H9 (cell line): ENCODE measurements around the gene NXPH1. TPM values are rescaled to one million over a fixed set of nuclear protein-coding genes. Genes with fewer than 3 reads are reported as not detected.

ENCODE experiments used
- DNase-seq: peaks from one replicate; pipeline ENCODE4 v3.0.0-alpha.2; 2017
- H2AFZ ChIP-seq: one replicate; pipeline ENCODE4 v1.6.1; 2013; ENCODE audit warnings: mild to moderate bottlenecking, low read length, control low read depth, moderate library complexity
- H2AK5ac ChIP-seq: 2 replicates; pipeline ENCODE4 v1.6.1; 2013; ENCODE audit warnings: low read length, control low read depth, mixed read lengths; ENCODE audit not compliant: insufficient read length
- H2BK120ac ChIP-seq: one replicate; pipeline ENCODE4 v1.6.1; 2013; ENCODE audit warnings: low read depth, mild to moderate bottlenecking, low read length, control low read depth, inconsistent platforms; ENCODE audit not compliant: poor library complexity, severe bottlenecking
- H2BK12ac ChIP-seq: 2 replicates; pipeline ENCODE4 v1.6.1; 2013; ENCODE audit warnings: low read length, control low read depth, mixed read lengths, low read depth; ENCODE audit not compliant: insufficient read length
- H2BK15ac ChIP-seq: 2 replicates; pipeline ENCODE4 v1.6.1; 2013; ENCODE audit warnings: low read depth, low read length, control low read depth
- H2BK20ac ChIP-seq: one replicate; pipeline ENCODE4 v1.6.1; 2013; ENCODE audit warnings: low read depth, mild to moderate bottlenecking, low read length, control low read depth, inconsistent platforms; ENCODE audit not compliant: poor library complexity, severe bottlenecking
- H2BK5ac ChIP-seq: 2 replicates; pipeline ENCODE4 v1.6.1; 2013; ENCODE audit warnings: low read length, control low read depth, mixed read lengths; ENCODE audit not compliant: insufficient read length
- H3K14ac ChIP-seq: 2 replicates; pipeline ENCODE4 v1.6.1; 2013; ENCODE audit warnings: low read length, control low read depth; ENCODE audit not compliant: insufficient read depth
- H3K18ac ChIP-seq: 2 replicates; pipeline ENCODE4 v1.6.1; 2013; ENCODE audit warnings: low read depth, mild to moderate bottlenecking, mixed read lengths, low read length, control low read depth; ENCODE audit not compliant: insufficient read length
- H3K23ac ChIP-seq: 2 replicates; pipeline ENCODE4 v1.6.1; 2013; ENCODE audit warnings: low read length, control low read depth, mixed read lengths, low read depth; ENCODE audit not compliant: insufficient read length
- H3K23me2 ChIP-seq: 2 replicates; pipeline ENCODE4 v1.6.1; 2013; ENCODE audit warnings: low read depth, mild to moderate bottlenecking, mixed read lengths, low read length, control low read depth; ENCODE audit not compliant: insufficient read length, poor library complexity, severe bottlenecking
- H3K27ac ChIP-seq: 2 replicates; pipeline ENCODE4 v1.5.1; 2013; ENCODE audit warnings: low read length, control low read depth, mixed read lengths, low read depth; ENCODE audit not compliant: insufficient read length
- H3K27me3 ChIP-seq: 2 replicates; pipeline ENCODE4 v1.6.1; 2013; ENCODE audit warnings: low read length, control low read depth, inconsistent platforms; ENCODE audit not compliant: insufficient read depth
- H3K4ac ChIP-seq: 2 replicates; pipeline ENCODE4 v1.6.1; 2013; ENCODE audit warnings: low read depth, mild to moderate bottlenecking, control low read depth, inconsistent platforms, low read length, moderate library complexity
- H3K4me1 ChIP-seq: 2 replicates; pipeline ENCODE4 v1.6.1; 2013; ENCODE audit warnings: low read length, control low read depth, inconsistent platforms; ENCODE audit not compliant: insufficient read depth
- H3K4me2 ChIP-seq: 2 replicates; pipeline ENCODE4 v1.6.1; 2013; ENCODE audit warnings: low read length, control low read depth, mixed read lengths; ENCODE audit not compliant: insufficient read length, insufficient read depth
- H3K56ac ChIP-seq: 2 replicates; pipeline ENCODE4 v1.6.1; 2013; ENCODE audit warnings: low read depth, mild to moderate bottlenecking, mixed read lengths, low read length, control low read depth; ENCODE audit not compliant: insufficient read length
- H3K79me1 ChIP-seq: 2 replicates; pipeline ENCODE4 v1.6.1; 2013; ENCODE audit warnings: low read depth, mild to moderate bottlenecking, moderate library complexity, low read length, control low read depth, inconsistent platforms; ENCODE audit not compliant: insufficient read depth, poor library complexity, severe bottlenecking
- H3K79me2 ChIP-seq: 2 replicates; pipeline ENCODE4 v1.6.1; 2013; ENCODE audit warnings: low read length, control low read depth, inconsistent platforms; ENCODE audit not compliant: insufficient read depth
- H3K9ac ChIP-seq: 2 replicates; pipeline ENCODE4 v1.6.1; 2013; ENCODE audit warnings: low read length, control low read depth, mixed read lengths; ENCODE audit not compliant: insufficient read length; ENCODE audit errors: extremely low read depth
- H3K9me3 ChIP-seq: one replicate; pipeline ENCODE4 v1.6.1; 2013; ENCODE audit warnings: low read depth, low read length, inconsistent platforms; ENCODE audit not compliant: control insufficient read depth
- H3T11ph ChIP-seq: one replicate; pipeline ENCODE4 v1.6.1; 2013; ENCODE audit warnings: mild to moderate bottlenecking, low read length, control low read depth, inconsistent platforms
- H4K20me1 ChIP-seq: one replicate; pipeline ENCODE4 v1.6.1; 2013; ENCODE audit not compliant: control insufficient read depth, insufficient read length, insufficient read depth
- H4K5ac ChIP-seq: 2 replicates; pipeline ENCODE4 v1.6.1; 2013; ENCODE audit warnings: low read depth, mild to moderate bottlenecking, mixed read lengths, low read length, control low read depth; ENCODE audit not compliant: insufficient read length
- H4K8ac ChIP-seq: replicated peaks from 2 replicates; pipeline ENCODE4 v1.6.1; 2013; ENCODE audit warnings: low read length, control low read depth, mixed read lengths, low read depth; ENCODE audit not compliant: insufficient read length
- H4K91ac ChIP-seq: 2 replicates; pipeline ENCODE4 v1.6.1; 2013; ENCODE audit warnings: low read depth, mild to moderate bottlenecking, moderate library complexity, mixed read lengths, low read length, control low read depth; ENCODE audit not compliant: insufficient read length
- H3K27ac Mint-ChIP-seq, 3 experiments: 2 replicates in 2 of 3; 3 replicates in 1 of 3; pipeline ENCODE4 v1.8.0; 2020 to 2021; ENCODE audit warnings: mixed read lengths in 3 of 3, mild to moderate bottlenecking in 1 of 3, moderate library complexity in 1 of 3
- H3K27me3 Mint-ChIP-seq: 2 replicates; pipeline ENCODE4 v1.8.0; 2021; ENCODE audit warnings: low read depth, mild to moderate bottlenecking, moderate library complexity, mixed read lengths
- H3K36me3 Mint-ChIP-seq, 3 experiments: 2 replicates in 2 of 3; 3 replicates in 1 of 3; pipeline ENCODE4 v1.8.0; 2020 to 2021; ENCODE audit warnings: low read depth in 3 of 3, mixed read lengths in 3 of 3; ENCODE audit not compliant: insufficient read depth in 1 of 3
- H3K4me1 Mint-ChIP-seq, 2 experiments: 2 replicates each; pipeline ENCODE4 v1.8.0; 2020; ENCODE audit warnings: mixed read lengths in 2 of 2
- H3K4me3 Mint-ChIP-seq, 2 experiments: 2 replicates in 1 of 2; 3 replicates in 1 of 2; pipeline ENCODE4 v1.8.0; 2020 to 2021; ENCODE audit warnings: mild to moderate bottlenecking in 2 of 2, mixed read lengths in 2 of 2, moderate library complexity in 1 of 2
- H3K9me3 Mint-ChIP-seq, 2 experiments: 2 replicates in 1 of 2; 3 replicates in 1 of 2; pipeline ENCODE4 v1.8.0; 2020; ENCODE audit warnings: mild to moderate bottlenecking in 2 of 2, mixed read lengths in 2 of 2, moderate library complexity in 1 of 2
- CTCF ChIP-seq: fragments of 200-600 bp; sonication (generic); conservative IDR thresholded peaks from 3 replicates; pipeline ENCODE4 v1.8.0; 2021; ENCODE audit warnings: antibody characterized with exemption, mild to moderate bottlenecking
- WGBS: extraction: QIAGEN DNeasy Blood & Tissue Kit; methylation state at CpG from one replicate; pipeline ENCODE4 v1.1.7; 2013; ENCODE audit warnings: missing lambda C conversion rate, low lambda C conversion rate, mixed read lengths; ENCODE audit not compliant: insufficient read length; ENCODE audit errors: extremely low coverage; 5-methylcytosine and 5-hydroxymethylcytosine counted together
- total RNA-seq: library from RNA; stranded (reverse); gene quantifications from 2 replicates; pipeline ENCODE4 v1.2.1, GENCODE V29; 2021

NXPH1 gene
- total RNA-seq, 1 experiment from 2014 or later = 0.15 TPM

- no peak overlapping the region for H2AFZ ChIP-seq
- no peak overlapping the region for H2BK12ac ChIP-seq
- WGBS = no CpG with 5 or more reads among the region's 3 CpGs
- no peaks in the 10 kb centered on the region for H3K36me3 Mint-ChIP-seq
- H4K20me1 ChIP-seq = no peaks in the 10 kb centered on the region
- no peaks in the 10 kb centered on the region for H3K9me3 Mint-ChIP-seq
- no peak overlapping the region for H2BK120ac ChIP-seq
- no peak for TF ChIP-seq CTCF
- H3K27ac ChIP-seq = no peak overlapping the region
- no peak overlapping the region for H4K8ac ChIP-seq
- H3K27me3 Mint-ChIP-seq = no peaks in the 10 kb centered on the region; the same call in 1 of the 2 replicates
- H3T11ph ChIP-seq = no peak overlapping the region
- no peak overlapping the region for H2BK5ac ChIP-seq
- H3K14ac ChIP-seq = no peak overlapping the region
- 0 out of 4 replicates have a peak, but pooled peaks cover 2% of the 10 kb centered on the region in 2 experiments for H3K4me1 Mint-ChIP-seq
- no peaks in the 10 kb centered on the region for H3K79me1 ChIP-seq
- H3K79me2 ChIP-seq = no peaks in the 10 kb centered on the region
- no peak overlapping the region for H2BK15ac ChIP-seq
- no peak overlapping the region for H3K56ac ChIP-seq
- H2BK20ac ChIP-seq = no peak overlapping the region
- H3K9ac ChIP-seq = no peak overlapping the region
- no peak overlapping the region for H4K91ac ChIP-seq
- no peak overlapping the region for H3K23ac ChIP-seq
- no peak overlapping the region for H3K27ac Mint-ChIP-seq
- H3K18ac ChIP-seq = no peak overlapping the region
- H3K4me1 ChIP-seq = no peaks in the 10 kb centered on the region
- H3K9me3 ChIP-seq = no peaks in the 10 kb centered on the region
- H3K4ac ChIP-seq = no peak overlapping the region
- H3K27me3 ChIP-seq = no peaks in the 10 kb centered on the region
- H4K5ac ChIP-seq = no peak overlapping the region
- DNase-seq = no peak
- H3K4me3 Mint-ChIP-seq = no peak overlapping the region
- no peak overlapping the region for H2AK5ac ChIP-seq
- H3K23me2 ChIP-seq = no peaks in the 10 kb centered on the region
- no peak overlapping the region for H3K4me2 ChIP-seq
These were observed 332.0 kb downstream of the NXPH1 start for GRCh38 chr7:8765374-8765773.
